Liver (tissue), 9 donors: Measurements from ENCODE around the gene SLC6A7. TPM values are rescaled to one million over a fixed set of nuclear protein-coding genes. Genes with fewer than 3 reads are reported as not detected.

Experiments
- DNase-seq: peaks from one replicate; pipeline ENCODE4 v3.0.0-alpha.2; 2017; ENCODE audit warnings: low spot score
- H3K27ac ChIP-seq, 2 donors: one replicate each; pipeline ENCODE4 v1.7.0; 2013; ENCODE audit warnings: inconsistent platforms in 2 of 2, low read length in 2 of 2, control low read depth in 1 of 2, low read depth in 1 of 2, mild to moderate bottlenecking in 1 of 2
- H3K27me3 ChIP-seq, 4 donors: one replicate each; pipeline versions ENCODE4 v1.6.1 to v1.7.0; 2013; ENCODE audit warnings: low read length in 3 of 4, inconsistent platforms in 1 of 4, mild to moderate bottlenecking in 1 of 4, moderate library complexity in 1 of 4; ENCODE audit not compliant: control insufficient read depth in 4 of 4, insufficient read depth in 4 of 4
- H3K36me3 ChIP-seq, 4 donors: one replicate each; pipeline versions ENCODE4 v1.6.1 to v1.7.0; 2013; ENCODE audit warnings: low read length in 3 of 4, mild to moderate bottlenecking in 3 of 4, low read depth in 1 of 4, moderate library complexity in 1 of 4; ENCODE audit not compliant: control insufficient read depth in 4 of 4, insufficient read depth in 3 of 4
- H3K4me1 ChIP-seq, 4 donors: one replicate each; pipeline versions ENCODE4 v1.6.1 to v1.7.0; 2013; ENCODE audit warnings: low read length in 3 of 4, mild to moderate bottlenecking in 3 of 4, moderate library complexity in 1 of 4; ENCODE audit not compliant: control insufficient read depth in 4 of 4, insufficient read depth in 4 of 4
- H3K4me3 ChIP-seq, 3 donors: one replicate each; pipeline versions ENCODE4 v1.6.1 to v1.7.0; 2013; ENCODE audit warnings: low read length in 3 of 3, control low read depth in 1 of 3, low read depth in 1 of 3, mild to moderate bottlenecking in 1 of 3
- H3K9ac ChIP-seq, 2 donors: one replicate each; pipeline ENCODE4 v1.7.0; 2013; ENCODE audit warnings: low read length in 2 of 2, mild to moderate bottlenecking in 2 of 2, moderate library complexity in 2 of 2, control low read depth in 1 of 2, low read depth in 1 of 2
- H3K9me3 ChIP-seq, 4 donors: one replicate each; pipeline versions ENCODE4 v1.6.1 to v1.7.0; 2013; ENCODE audit warnings: low read length in 3 of 4; ENCODE audit not compliant: control insufficient read depth in 4 of 4
- EGR1 ChIP-seq, 2 donors: IDR thresholded peaks; 2 replicates each; pipeline ENCODE4 v1.6.1; 2016 to 2018; ENCODE audit warnings: antibody characterized with exemption in 2 of 2, low read depth in 2 of 2
- FOXA1 ChIP-seq: IDR thresholded peaks from 2 replicates; pipeline ENCODE4 v1.6.1; 2016; ENCODE audit warnings: antibody characterized with exemption
- FOXA2 ChIP-seq: IDR thresholded peaks from 2 replicates; pipeline ENCODE4 v1.6.1; 2016; ENCODE audit warnings: antibody characterized with exemption
- GABPA ChIP-seq, 2 donors: IDR thresholded peaks in 1 of 2; conservative IDR thresholded peaks in 1 of 2; 2 replicates each; pipeline ENCODE4 v1.6.1; 2016; ENCODE audit warnings: antibody characterized with exemption in 2 of 2, mild to moderate bottlenecking in 1 of 2, moderate library complexity in 1 of 2
- HNF4A ChIP-seq, 2 donors: conservative IDR thresholded peaks; 2 replicates each; pipeline ENCODE4 v1.6.1; 2016; ENCODE audit warnings: antibody characterized with exemption in 2 of 2, mild to moderate bottlenecking in 2 of 2
- HNF4G ChIP-seq: IDR thresholded peaks from 2 replicates; pipeline ENCODE4 v1.6.1; 2016; ENCODE audit warnings: antibody characterized with exemption
- JUND ChIP-seq, 2 donors: IDR thresholded peaks; 2 replicates each; pipeline ENCODE4 v1.6.1; 2016; ENCODE audit warnings: antibody characterized with exemption in 2 of 2
- MAX ChIP-seq: IDR thresholded peaks from 2 replicates; pipeline ENCODE4 v1.6.1; 2016; ENCODE audit warnings: antibody characterized with exemption
- NR2F2 ChIP-seq: IDR thresholded peaks from 2 replicates; pipeline ENCODE4 v1.6.1; 2016; ENCODE audit warnings: antibody characterized with exemption
- RAD21 ChIP-seq, 2 donors: IDR thresholded peaks; 2 replicates each; pipeline ENCODE4 v1.6.1; 2016; ENCODE audit warnings: antibody characterized with exemption in 2 of 2, mild to moderate bottlenecking in 2 of 2
- RXRA ChIP-seq, 2 donors: IDR thresholded peaks; 2 replicates each; pipeline ENCODE4 v1.6.1; 2017 to 2018; ENCODE audit warnings: antibody characterized with exemption in 2 of 2, mild to moderate bottlenecking in 1 of 2
- SP1 ChIP-seq: IDR thresholded peaks from 2 replicates; pipeline ENCODE4 v1.6.1; 2018; ENCODE audit warnings: antibody characterized with exemption, mild to moderate bottlenecking
- TAF1 ChIP-seq: conservative IDR thresholded peaks from 2 replicates; pipeline ENCODE4 v1.6.1; 2016; ENCODE audit warnings: antibody characterized with exemption, mild to moderate bottlenecking
- YY1 ChIP-seq: IDR thresholded peaks from 2 replicates; pipeline ENCODE4 v1.6.1; 2016; ENCODE audit warnings: antibody characterized with exemption, mild to moderate bottlenecking
- ZBTB33 ChIP-seq: IDR thresholded peaks from 2 replicates; pipeline ENCODE4 v1.6.1; 2016; ENCODE audit warnings: antibody characterized with exemption
- whole genome bisulfite sequencing: extraction: QIAGEN DNeasy Blood & Tissue Kit; methylation state at CpG from one replicate; pipeline ENCODE4 v1.1.7; 2013; 5-methylcytosine and 5-hydroxymethylcytosine counted together
- polyA plus RNA-seq, 2 donors: library from polyadenylated mRNA; stranded (reverse) in 1 of 2; unstranded in 1 of 2; fragments of 200-250 nt in 1 of 2; fragments of >200 nt in 1 of 2; fragmentation: Nextera tagmentation in 1 of 2; extraction: Ambion mirVana in 1 of 2; gene quantifications; one replicate each; pipeline versions ENCODE4 v1.2.1 to v1.2.3, GENCODE V29; 2013 to 2015
- total RNA-seq, 2 donors: library from RNA; depleted of rRNA; stranded (reverse); fragments of >200 nt; gene quantifications; one replicate each; pipeline ENCODE4 v1.2.3, GENCODE V29; 2014
- TF ChIP-seq, protein P1 (sequence below): IDR thresholded peaks from 2 replicates; pipeline ENCODE4 v1.6.1; 2016; ENCODE audit warnings: antibody characterized with exemption, mild to moderate bottlenecking
- TF ChIP-seq, protein P2 (sequence below): IDR thresholded peaks from 2 replicates; pipeline ENCODE4 v1.6.1; 2016; ENCODE audit warnings: antibody characterized with exemption
- TF ChIP-seq, protein P3 (sequence below): fragments of 150-350 bp; IDR thresholded peaks from 2 replicates; pipeline ENCODE4 v1.5.1; 2017; ENCODE audit warnings: improper control_type of control experiment, low read depth, low read length; ENCODE audit not compliant: missing input control
- donor health status: healthy.
- donor health status: healthy.
- donor health status: healthy.
- donor health status: healthy.
- donor health status: healthy.

SLC6A7 gene
- total and polyA plus RNA-seq, 4 donors: not detected

GRCh38 chr5:150188146-150188842 lies 1.6 kb upstream of the SLC6A7 start (continued):
- no peak for TF ChIP-seq FOXA2
- TF ChIP-seq RXRA (IDR thresholded peaks at IDR 0.05): no peak
- no peak for TF ChIP-seq TAF1
- no peak for TF ChIP-seq SP1
- no peak for TF ChIP-seq EGR1 (IDR thresholded peaks at IDR 0.05; ENCODE audit: low read depth in 2 of 2)
- no peak for TF ChIP-seq HNF4G
- no peak for TF ChIP-seq JUND (IDR thresholded peaks at IDR 0.05)
- no peak for TF ChIP-seq NR2F2

DNA sequence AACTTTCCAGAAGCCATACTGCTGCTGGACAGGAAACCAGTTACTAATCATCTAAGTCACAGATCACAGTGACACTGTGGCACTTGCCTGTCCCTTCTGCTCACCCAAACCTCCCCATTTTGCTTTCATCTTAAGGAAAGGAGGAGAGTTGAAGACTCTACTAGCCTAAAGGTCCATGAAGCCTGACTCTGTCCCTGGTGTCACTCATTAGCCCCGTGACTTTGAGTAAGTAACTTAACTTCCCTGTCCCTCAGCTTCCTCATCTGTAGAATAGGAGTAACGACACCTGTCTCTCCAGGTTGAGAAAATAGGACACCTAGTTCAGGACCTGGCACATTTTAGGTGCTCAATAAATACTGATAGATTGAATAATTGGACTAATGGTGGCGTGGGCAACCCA lies 536 bp upstream of the SLC6A7 start:
- Histone ChIP-seq H3K9me3 (no peaks in the 10 kb centered on the region), H3K4me3 (no peak overlapping the region), H3K36me3 (no peaks in the 10 kb centered on the region), H3K27me3 (peaks cover 0 to 5% (median 0%) of the 10 kb centered on the region in 4 donors), H3K27ac (no peak overlapping the region), H3K9ac (no peak overlapping the region), H3K4me1 (peaks cover 8 to 28% (median 17%) of the 10 kb centered on the region in 4 donors)
- DNase-seq: no peak
- no peak for TF ChIP-seq NR2F2
- 78% methylated on average over 3 of the region's 3 CpGs for WGBS

- Histone ChIP-seq H3K4me3 (no peak overlapping the region), H3K36me3 (no peaks in the 10 kb centered on the region), H3K4me1 (peaks cover 4 to 18% (median 10%) of the 10 kb centered on the region in 4 donors), H3K9me3 (no peaks in the 10 kb centered on the region), H3K27ac (no peak overlapping the region), H3K9ac (no peak overlapping the region), H3K27me3 (peaks cover 0 to 5% (median 0%) of the 10 kb centered on the region in 4 donors)
- no peak for DNase-seq
- TF ChIP-seq FOXA2 (no peak), GABPA (IDR thresholded peaks at IDR 0.05 in 1 of 2, conservative IDR thresholded peaks at IDR 0.05 in 1 of 2) (no peak), FOXA1 (no peak), TAF1 (no peak), RAD21 (IDR thresholded peaks at IDR 0.05) (no peak), HNF4A (conservative IDR thresholded peaks at IDR 0.05) (no peak), YY1 (no peak), RXRA (IDR thresholded peaks at IDR 0.05) (no peak), JUND (IDR thresholded peaks at IDR 0.05) (no peak), HNF4G (no peak), MAX (no peak), SP1 (no peak), NR2F2 (no peak), EGR1 (IDR thresholded peaks at IDR 0.05; ENCODE audit: low read depth in 2 of 2) (no peak), ZBTB33 (no peak)
- TF ChIP-seq, protein P1, sequence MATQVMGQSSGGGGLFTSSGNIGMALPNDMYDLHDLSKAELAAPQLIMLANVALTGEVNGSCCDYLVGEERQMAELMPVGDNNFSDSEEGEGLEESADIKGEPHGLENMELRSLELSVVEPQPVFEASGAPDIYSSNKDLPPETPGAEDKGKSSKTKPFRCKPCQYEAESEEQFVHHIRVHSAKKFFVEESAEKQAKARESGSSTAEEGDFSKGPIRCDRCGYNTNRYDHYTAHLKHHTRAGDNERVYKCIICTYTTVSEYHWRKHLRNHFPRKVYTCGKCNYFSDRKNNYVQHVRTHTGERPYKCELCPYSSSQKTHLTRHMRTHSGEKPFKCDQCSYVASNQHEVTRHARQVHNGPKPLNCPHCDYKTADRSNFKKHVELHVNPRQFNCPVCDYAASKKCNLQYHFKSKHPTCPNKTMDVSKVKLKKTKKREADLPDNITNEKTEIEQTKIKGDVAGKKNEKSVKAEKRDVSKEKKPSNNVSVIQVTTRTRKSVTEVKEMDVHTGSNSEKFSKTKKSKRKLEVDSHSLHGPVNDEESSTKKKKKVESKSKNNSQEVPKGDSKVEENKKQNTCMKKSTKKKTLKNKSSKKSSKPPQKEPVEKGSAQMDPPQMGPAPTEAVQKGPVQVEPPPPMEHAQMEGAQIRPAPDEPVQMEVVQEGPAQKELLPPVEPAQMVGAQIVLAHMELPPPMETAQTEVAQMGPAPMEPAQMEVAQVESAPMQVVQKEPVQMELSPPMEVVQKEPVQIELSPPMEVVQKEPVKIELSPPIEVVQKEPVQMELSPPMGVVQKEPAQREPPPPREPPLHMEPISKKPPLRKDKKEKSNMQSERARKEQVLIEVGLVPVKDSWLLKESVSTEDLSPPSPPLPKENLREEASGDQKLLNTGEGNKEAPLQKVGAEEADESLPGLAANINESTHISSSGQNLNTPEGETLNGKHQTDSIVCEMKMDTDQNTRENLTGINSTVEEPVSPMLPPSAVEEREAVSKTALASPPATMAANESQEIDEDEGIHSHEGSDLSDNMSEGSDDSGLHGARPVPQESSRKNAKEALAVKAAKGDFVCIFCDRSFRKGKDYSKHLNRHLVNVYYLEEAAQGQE: no peak
- TF ChIP-seq, protein P2, sequence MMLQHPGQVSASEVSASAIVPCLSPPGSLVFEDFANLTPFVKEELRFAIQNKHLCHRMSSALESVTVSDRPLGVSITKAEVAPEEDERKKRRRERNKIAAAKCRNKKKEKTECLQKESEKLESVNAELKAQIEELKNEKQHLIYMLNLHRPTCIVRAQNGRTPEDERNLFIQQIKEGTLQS: no peak
- TF ChIP-seq, protein P3, sequence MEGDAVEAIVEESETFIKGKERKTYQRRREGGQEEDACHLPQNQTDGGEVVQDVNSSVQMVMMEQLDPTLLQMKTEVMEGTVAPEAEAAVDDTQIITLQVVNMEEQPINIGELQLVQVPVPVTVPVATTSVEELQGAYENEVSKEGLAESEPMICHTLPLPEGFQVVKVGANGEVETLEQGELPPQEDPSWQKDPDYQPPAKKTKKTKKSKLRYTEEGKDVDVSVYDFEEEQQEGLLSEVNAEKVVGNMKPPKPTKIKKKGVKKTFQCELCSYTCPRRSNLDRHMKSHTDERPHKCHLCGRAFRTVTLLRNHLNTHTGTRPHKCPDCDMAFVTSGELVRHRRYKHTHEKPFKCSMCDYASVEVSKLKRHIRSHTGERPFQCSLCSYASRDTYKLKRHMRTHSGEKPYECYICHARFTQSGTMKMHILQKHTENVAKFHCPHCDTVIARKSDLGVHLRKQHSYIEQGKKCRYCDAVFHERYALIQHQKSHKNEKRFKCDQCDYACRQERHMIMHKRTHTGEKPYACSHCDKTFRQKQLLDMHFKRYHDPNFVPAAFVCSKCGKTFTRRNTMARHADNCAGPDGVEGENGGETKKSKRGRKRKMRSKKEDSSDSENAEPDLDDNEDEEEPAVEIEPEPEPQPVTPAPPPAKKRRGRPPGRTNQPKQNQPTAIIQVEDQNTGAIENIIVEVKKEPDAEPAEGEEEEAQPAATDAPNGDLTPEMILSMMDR: no peak
- WGBS: 60% methylated on average over 16 of the region's 16 CpGs
These were observed 679 bp downstream of the SLC6A7 start for GRCh38 chr5:150190503-150190979.
